ENCODE data around the gene HAPLN2.
"Not testable (repeated sequence)": the region's sequence is repeated elsewhere in the genome, so short reads cannot be mapped to it uniquely, and the experiment has no call there.

Gene HAPLN2

DNA sequence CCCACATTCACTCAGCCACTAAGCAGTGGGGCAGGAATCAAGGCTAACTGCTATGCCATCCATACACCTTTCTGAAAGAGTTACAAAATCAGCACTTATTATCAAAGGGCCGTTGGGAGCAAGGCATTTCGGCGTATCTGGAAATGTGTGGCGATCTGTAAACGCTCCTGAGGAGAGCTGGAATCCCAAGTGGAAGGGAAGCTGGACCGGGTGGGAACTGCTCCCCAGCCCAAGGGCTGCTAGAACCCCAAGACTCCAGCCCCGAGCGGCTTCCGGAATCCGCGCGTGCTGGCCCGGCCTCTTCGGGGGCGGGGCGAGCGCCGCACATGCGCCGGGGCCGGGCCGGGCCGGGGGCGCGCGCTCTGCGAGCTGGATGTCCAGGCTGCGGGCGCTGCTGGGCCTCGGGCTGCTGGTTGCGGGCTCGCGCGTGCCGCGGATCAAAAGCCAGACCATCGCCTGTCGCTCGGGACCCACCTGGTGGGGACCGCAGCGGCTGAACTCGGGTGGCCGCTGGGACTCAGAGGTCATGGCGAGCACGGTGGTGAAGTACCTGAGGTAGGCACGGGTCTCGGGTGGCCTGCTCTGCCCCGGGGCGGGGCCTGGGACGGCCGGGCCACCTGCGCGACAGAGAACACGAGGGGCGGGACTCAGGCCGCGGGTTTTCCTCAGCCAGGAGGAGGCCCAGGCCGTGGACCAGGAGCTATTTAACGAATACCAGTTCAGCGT, 27.6 kb upstream of the HAPLN2 start, which contains the start of gene NAXE:
NAXE (plus strand) TSS at position 345 of the 726 bp plus-strand sequence; CDS start at position 374, 29 bp downstream.
- in situ Hi-C loops (cut with MboI; ENCODE audit: low sequenced_read_pairs), result no loop called here

DNA sequence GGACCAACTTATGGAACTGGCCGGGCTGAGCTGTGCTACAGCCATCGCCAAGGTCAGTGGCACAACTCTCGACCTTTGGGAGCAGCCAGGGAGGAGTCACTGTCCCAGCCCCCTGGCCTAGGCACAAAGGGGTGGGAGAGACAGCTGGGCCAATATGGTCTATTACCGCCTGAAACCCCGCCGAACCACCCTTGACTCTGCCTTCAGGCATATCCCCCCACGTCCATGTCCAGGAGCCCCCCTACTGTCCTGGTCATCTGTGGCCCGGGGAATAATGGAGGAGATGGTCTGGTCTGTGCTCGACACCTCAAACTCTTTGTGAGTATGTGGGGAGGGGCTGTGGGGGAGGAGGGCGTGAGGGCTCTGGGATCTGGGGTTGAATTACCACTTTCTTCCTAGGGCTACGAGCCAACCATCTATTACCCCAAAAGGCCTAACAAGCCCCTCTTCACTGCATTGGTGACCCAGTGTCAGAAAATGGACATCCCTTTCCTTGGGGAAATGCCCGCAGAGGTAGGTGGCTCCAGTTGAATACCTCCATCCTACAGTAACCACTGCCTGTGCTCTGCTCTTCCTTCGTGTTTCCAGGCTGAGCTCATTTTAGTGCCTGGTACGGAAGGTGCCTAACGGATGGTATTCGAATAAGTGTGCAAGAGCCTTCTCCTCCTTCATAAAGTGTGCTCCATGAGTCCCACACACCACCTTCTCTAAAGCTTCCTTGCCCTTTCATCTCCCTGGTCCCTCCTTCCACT, 26.9 kb upstream of the HAPLN2 start:
- in situ Hi-C loops (cut with MboI; ENCODE audit: low sequenced_read_pairs), result no loop called here

DNA sequence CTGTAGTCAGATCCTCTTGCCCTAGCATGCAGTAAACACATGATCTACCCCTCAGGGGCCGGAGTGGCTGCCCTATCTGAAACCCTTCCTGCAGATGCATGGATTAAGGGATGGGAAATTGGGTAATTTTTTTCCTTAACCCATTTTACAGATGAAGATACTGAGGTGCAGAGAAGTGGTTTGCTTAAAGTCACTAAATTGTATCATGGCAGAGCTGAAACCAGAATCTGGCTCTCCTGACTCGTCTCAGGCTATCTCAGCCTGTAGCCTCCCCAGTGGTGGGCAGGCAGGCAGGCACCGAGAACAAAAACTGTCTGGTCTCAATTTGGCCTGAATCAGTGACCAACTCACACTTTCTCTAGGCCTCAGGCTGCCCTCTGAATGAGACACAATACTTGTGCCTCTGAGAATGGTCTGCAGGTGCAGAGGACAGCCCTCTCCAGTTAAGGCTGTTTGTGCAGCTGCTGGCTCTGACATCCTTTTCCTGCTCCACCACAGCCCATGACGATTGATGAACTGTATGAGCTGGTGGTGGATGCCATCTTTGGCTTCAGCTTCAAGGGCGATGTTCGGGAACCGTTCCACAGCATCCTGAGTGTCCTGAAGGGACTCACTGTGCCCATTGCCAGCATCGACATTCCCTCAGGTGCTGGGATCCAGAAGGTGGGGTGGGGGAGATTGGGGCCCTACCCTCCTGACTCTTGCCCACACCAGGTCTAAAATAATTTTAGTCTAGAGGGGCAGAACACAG, 26.1 kb upstream of the HAPLN2 start:
- in situ Hi-C loops (cut with MboI; ENCODE audit: low sequenced_read_pairs), result no loop called here

DNA sequence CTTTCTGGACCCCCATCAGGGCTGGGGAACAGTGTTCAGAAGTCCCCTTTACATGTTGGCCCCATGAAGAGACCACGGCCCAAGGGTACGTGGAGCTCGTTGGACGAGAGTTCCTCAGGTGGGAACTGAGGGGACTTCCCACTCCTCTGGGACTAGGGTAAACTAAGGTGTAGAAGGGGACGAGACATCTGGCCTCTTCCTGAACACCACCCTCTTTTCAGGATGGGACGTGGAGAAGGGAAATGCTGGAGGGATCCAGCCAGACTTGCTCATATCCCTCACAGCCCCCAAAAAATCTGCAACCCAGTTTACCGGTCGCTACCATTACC, 25.6 kb upstream of the HAPLN2 start:
- in situ Hi-C loops (cut with MboI; ENCODE audit: low sequenced_read_pairs), result no loop called here

DNA sequence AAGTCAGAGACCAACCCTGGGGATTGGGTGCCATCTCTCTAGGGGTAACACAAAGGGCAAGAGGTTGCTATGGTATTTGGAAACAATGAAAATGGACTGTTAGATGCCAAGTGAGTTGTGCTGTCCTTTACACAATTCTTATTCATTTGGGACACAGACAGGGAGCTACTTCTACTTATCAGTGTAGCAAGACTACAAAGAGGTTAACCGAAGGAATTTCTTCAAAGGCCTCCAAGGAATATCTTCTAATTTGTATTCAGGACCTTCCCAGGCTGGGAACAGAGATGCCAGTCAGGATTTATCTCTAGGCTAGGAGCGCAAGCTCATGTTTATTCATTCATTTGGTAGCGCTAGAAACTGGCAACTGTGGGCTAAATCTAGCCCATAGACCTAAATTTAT, 25.0 kb upstream of the HAPLN2 start:
- in situ Hi-C loops (cut with MboI; ENCODE audit: low sequenced_read_pairs), result no loop called here

DNA sequence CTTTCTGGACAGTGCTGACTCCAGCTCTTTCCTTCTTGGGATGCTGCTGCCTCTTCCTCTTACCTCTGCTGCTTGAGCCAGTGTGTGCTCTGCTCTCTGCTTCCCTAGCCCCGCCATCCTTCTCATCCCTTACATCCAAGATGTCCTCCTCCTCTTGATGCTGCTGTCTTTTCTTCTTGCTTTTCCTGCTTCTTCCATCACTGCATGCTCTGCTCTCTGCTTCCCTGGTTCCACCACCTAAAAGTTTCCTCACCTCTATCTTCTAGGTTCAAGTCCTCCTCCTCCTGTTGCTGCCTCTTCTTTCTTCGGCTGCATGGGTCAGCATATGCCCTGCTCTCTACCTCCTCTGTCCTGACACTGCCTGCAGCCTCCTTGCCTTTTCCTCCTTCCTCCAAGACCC, 24.2 kb upstream of the HAPLN2 start:
- in situ Hi-C loops (cut with MboI; ENCODE audit: low sequenced_read_pairs), result no loop called here

DNA sequence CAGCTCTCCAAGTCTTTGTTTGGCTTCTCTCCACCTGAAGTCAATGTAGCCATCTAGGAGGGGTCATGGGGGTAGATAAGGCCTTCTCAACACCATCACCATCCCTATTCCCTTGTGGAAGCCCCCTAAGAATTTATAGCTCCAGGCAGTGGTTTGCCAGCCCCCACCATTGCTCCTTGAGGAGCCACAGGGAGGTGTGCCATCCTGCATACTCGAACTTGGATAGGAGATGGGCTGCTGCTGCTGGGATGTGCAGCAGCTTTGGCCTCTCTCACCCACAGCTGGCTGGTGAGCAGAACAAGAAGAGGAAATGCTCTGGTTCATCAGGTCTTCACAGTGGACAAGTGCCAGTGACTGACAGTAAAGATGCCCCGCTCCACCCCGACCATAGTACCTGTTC, 22.8 kb upstream of the HAPLN2 start:
- in situ Hi-C loops (cut with MboI; ENCODE audit: low sequenced_read_pairs), result no loop called here

DNA sequence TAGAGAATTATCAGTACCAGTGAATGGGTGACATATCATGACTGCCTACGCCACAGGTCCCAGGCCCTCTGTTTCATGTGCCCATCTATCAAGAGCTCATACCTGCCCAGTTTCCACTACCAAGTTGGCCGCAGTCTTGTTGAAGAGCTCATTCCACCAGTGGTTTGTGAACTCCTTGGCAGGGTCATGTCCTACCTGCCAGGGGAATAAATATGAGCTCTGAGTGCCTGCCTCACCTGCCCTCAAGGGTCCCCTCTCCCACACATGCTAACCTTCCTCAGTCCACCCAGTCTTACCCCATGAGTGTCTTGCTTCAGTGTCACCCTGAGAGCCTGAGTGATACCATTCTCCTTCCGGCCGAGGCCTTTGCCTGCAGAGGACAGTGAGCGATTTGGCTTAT, 21.1 kb upstream of the HAPLN2 start:
- in situ Hi-C loops (cut with MboI; ENCODE audit: low sequenced_read_pairs), result no loop called here

DNA sequence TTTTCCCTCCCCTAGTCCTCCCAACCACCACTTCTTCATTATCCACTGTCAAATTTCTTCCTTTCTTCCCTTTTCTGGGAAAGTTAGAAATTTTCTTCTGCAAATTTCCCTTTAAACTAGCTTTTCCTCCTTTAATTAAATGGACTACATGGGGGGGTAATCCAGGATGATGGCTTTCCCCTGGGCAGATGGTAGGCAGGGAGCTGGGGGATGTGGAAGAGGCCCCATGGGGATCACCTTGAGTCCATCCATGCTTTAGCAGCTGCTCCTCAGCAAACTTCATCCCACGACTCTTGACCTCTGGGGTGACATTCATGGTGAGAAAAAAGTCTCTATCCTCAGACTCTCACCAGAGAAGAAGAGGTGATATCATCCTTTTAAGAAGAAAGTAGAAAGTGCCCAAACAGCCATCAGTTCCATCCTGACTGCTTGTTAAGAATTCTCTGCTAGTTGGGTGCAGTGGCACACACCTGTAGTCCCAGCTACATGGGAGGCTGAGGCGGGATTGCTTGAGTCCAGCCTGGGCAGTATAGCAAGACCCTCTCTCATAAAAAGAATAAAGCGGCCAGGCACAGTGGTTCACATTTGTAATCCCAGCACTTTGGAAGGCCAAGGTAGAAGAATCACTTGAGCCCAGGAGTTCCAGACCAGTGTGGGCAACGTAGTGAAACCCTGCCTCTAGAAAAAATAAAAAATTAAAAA, 20.3 kb upstream of the HAPLN2 start:
- in situ Hi-C loops (cut with MboI; ENCODE audit: low sequenced_read_pairs), result no loop called here

DNA sequence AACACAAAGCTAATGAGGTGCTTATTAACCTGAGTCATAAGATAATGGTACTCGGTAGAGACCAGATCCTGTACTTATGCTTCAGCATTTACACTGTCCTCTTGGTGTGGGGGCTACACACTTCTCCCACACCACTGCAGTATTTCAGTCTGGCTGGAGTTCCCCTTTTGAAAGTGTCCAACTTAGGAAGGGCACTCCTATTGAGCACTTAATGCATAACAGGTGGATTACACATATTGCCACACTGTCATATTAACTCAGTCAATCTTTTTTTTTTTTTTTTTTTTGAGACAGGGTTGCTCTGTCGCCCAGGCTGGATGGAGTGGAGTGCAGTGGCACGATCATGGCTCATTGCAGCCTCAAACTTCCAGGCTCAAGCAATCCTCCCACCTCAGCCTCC, 19.4 kb upstream of the HAPLN2 start:
- in situ Hi-C loops (cut with MboI; ENCODE audit: low sequenced_read_pairs), result no loop called here

DNA sequence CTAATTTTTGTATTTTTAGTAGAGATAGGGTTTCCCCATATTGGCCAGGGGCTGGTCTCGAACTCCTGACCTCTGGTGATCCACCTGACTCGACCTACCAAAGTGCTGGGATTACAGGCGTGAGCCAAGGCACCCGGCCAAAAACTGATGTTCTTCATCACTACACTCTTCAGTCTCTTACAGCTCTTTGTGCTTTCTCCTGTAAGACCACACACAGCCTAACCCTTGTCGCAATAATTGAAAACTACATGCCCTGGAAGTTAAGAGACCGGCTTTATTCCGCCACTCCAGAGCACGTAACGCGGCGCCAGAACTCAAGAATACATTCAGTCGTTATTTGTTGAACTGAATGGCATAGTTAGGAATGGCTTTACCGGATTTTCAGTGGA, 18.5 kb upstream of the HAPLN2 start:
- in situ Hi-C loops (cut with MboI; ENCODE audit: low sequenced_read_pairs), result no loop called here

DNA sequence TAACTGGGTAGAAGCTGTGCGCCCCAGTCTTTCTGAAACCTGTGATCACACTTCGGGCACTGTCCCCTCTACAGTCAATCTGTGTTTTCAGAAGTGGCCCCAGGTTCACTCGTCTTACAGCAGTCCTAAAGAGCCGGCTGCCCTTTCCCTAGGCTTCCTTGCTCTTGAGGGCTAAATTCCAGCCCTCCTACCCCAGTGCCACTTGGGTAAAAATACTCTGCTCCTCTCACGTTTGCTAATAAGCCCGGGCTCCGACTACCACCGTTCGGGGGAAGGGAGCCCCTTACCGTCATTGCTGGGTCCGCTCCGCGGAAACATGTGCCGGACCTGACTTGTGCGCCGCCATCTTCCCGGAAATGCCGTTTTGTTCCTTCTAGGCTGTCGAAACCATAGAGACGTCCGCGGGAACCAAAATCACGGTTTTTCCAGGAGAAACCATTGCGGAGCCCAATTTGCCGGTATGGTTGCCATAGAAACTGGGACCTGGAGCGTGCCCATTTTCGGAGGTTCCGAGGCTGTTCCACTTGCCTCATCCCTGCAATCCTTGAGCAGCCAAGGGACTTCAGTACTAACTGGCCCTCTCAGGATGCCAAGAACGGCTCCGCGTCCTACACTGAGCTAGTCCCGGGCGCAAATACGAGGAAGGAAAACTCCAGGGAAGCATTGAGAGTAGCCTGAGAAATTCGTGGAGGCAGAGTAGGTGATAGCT, 17.9 kb upstream of the HAPLN2 start, which contains the start of gene GPATCH4:
GPATCH4 (minus strand) TSS at position 358 of the 709 bp plus-strand sequence.
- in situ Hi-C loops (cut with MboI; ENCODE audit: low sequenced_read_pairs), result no loop called here

DNA sequence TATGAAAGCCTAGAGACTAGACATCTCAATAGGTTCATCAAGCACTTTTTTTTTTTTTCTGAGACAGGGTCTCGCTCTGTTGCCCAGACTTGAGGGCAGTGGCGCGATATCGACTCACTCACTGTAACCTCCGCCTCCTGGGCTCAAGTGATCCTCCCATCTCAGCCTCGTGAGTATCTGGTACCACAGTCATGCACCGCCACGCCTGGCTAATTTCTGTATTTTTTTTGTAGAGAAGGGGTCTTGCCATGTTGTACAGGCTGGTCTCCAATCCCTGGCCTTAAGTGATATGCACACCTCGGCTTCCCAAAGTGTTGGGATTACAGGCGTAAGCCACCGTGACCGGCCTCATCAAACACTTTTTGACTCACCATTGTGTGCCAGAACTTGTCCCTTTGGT, 17.3 kb upstream of the HAPLN2 start:
- in situ Hi-C loops (cut with MboI; ENCODE audit: low sequenced_read_pairs), result no loop called here

DNA sequence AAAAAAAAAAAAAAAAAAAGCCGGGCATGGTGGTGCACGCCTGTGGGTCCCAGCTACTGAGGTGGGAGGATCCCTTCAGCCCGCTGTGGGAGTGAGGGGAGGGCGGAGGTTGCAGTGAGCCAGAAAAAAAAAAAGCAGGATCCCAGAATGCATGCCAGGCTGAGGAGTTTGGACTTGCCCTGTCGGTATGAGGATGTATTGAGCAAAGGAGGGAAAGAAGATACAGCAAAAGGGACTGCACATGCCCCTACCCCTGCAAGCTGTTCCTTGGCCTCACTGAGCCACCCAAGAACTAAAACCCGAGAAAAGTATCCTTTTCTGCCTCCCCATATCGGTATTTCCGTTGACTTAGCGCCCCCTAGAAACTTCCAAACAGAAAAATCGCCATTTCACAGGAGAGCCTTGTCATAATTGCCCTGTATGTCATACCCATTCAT, 16.6 kb upstream of the HAPLN2 start:
- in situ Hi-C loops (cut with MboI; ENCODE audit: low sequenced_read_pairs), result no loop called here

DNA sequence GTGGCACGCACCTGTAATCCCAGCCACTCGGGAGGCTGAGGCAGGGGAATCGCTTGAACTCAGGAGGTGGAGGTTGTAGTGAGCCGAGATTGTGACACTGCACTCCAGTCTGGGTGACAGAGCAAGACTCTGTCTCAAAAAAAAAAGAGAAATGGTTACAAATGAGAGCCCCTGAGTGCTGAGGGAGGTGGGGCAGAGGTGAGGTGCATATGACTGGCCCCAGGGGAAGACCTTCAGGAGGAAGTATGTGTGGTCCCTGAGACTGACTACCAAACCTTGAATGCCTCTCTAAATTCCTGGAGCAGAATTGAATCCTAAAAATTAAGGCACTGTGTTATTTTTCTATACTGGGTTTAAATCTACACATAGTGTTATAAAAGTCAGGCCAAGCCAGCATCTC, 11.9 kb upstream of the HAPLN2 start:
- in situ Hi-C loops (cut with MboI; ENCODE audit: low sequenced_read_pairs), result not testable (repeated sequence)

DNA sequence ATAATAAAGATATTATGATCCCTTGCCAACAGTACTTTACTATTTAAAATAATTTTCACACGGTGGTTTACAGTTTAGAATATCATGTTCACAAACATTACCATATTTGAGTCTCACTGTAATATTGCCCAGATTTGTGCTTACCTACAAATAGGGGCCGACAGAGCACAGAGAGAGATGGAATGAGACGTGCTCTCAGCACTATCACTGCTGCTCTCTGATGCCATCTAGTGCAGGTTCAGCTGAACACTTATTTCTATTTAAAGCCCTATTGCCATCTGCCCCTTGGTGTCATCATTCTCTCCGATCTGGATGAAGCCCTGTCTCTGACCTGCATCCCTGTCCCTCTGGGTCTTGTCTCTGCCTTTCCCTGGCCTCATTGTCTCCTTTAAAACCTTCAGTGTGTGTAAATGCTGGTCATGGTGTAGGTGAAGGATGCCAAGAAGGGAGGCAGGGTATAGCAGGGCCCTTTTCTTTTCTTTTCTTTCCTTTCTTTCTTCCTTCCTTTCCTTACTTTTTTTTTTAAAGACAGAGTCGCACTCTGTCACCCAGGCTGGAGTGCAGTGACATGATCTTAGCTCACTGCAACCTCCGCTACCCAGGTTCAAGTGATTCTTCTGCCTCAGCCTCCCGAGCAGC, 11.1 kb upstream of the HAPLN2 start:
- in situ Hi-C loops (cut with MboI; ENCODE audit: low sequenced_read_pairs), result no loop called here

DNA sequence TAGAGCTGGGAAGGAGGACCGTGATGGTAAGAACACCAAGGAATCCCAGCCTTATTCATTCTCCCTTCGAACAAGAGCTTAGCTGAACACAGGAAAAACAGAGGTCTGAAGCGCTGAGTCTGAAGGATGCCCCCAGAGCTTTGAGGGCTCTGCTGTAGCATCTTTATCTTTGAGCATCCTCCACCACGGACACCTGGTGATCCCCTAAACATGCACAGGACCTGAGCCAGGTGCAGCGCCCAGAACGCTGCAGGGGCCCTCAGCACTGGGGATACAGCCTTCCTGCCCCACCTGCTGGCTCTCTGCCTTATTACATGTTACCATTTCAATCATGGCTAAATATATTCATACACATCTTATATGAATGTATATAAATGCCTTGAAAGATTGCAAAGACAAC, 10.2 kb upstream of the HAPLN2 start:
- in situ Hi-C loops (cut with MboI; ENCODE audit: low sequenced_read_pairs), result no loop called here

DNA sequence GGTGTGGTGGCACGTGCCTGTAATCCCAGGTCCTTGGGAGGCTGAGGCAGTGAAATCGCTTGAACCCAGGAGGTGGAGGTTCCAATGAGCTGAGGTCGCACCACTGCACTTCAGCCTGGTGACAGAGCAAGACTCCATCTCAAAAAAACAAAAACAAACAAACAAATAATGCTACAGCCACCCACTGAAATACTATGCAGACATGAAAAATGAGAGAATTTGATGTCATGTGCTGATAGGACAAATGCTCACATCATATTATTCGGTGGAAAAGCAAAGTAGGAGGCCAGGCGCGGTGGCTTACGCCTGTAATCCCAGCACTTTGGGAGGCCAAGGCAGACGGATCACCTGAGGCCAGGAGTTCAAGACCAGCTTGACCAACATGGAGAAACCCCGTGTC, 9.1 kb upstream of the HAPLN2 start:
- in situ Hi-C loops (cut with MboI; ENCODE audit: low sequenced_read_pairs), result not testable (repeated sequence)

DNA sequence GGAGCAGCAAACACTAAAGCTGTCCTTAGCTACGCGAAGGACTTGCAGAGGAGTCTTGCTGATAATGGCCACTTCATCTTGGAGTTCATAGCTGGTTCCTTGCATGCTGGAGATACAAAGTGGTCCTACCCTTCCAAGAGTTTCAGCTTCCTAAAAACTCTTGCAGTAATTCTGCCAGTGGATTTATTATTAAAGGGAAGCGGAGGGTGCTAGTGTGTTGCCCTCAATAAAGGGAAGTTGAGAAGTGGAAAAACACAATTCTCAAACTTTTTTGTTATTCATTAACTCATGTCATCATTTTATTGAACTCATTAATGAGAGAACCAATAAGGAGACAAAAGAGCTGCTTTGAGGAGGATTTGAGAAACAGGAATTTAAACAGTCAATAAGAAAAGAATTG, 6.5 kb upstream of the HAPLN2 start:
- in situ Hi-C loops (cut with MboI; ENCODE audit: low sequenced_read_pairs), result no loop called here

DNA sequence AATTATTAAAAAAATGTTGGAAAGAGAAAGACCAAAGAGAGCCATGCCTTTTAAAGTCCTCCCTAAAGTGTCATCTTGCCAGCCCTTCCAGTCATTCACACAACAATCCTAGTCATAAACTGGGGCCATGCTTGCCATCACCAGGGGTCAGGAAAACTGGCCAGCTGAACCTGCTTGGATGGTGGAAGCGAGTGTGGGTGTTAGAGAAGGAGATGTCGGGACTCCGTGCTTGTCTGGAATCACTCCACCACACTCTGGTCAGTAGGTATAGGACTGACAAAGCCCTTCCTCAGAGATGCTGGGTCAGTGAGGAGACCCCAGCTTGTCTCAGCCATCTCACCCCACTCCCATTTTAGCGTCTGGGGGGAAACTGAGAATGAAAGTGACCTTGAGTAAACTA, 3.3 kb upstream of the HAPLN2 start:
- in situ Hi-C loops (cut with MboI; ENCODE audit: low sequenced_read_pairs), result no loop called here

Data from HL-60/S4 treated with retinoic acid at 250 ng/mL for 4 days and 3 days (cell line).